Measurements from ENCODE around the gene DNER. TPM values are rescaled to one million over a fixed set of nuclear protein-coding genes. Genes with fewer than 3 reads are reported as not detected.

DNER gene
- total RNA-seq, 4 donors from 2014 or later = 0.41 to 2.6 (median 1.2) TPM

GRCh38 chr2:229654437-229654836 is 59.9 kb downstream of the DNER start:
- in situ Hi-C loops (cut with MboI; ENCODE audit: low sequenced_read_pairs in 4 of 4) (no loop called here), intact Hi-C loops (cut with DNase I; ENCODE audit: low total_unique reads) (no loop called here)
- ATAC-seq (no peak), DNase-seq (no peak)
- no peaks in the 10 kb centered on the region for H3K36me3 ChIP-seq
- TF ChIP-seq POLR2A (IDR thresholded peaks at IDR 0.05) (no peak), CTCF (IDR thresholded peaks at IDR 0.05 in 4 of 5, conservative IDR thresholded peaks at IDR 0.05 in 1 of 5) (no peak)
- H3K4me3 ChIP-seq = no peak overlapping the region
- H3K4me1 ChIP-seq = no peaks in the 10 kb centered on the region
- no peaks in the 10 kb centered on the region for H3K27me3 ChIP-seq
- no peak overlapping the region for H3K27ac ChIP-seq
- H3K9me3 ChIP-seq = no peaks in the 10 kb centered on the region

- no peaks in the 10 kb centered on the region for H3K9me3 ChIP-seq
- TF ChIP-seq POLR2A (IDR thresholded peaks at IDR 0.05) (no peak), CTCF (IDR thresholded peaks at IDR 0.05 in 4 of 5, conservative IDR thresholded peaks at IDR 0.05 in 1 of 5) (no peak)
- no peaks in the 10 kb centered on the region for H3K36me3 ChIP-seq
- DNase-seq = no peak
- no peak overlapping the region for H3K27ac ChIP-seq
- in situ Hi-C loops (cut with MboI; ENCODE audit: low sequenced_read_pairs in 4 of 4) = no loop called here
- no peak overlapping the region for H3K4me3 ChIP-seq
- no peak for ATAC-seq
- no peaks in the 10 kb centered on the region for H3K27me3 ChIP-seq
- intact Hi-C loops (cut with DNase I; ENCODE audit: low total_unique reads) = no loop called here
- H3K4me1 ChIP-seq = no peaks in the 10 kb centered on the region
Observed at GRCh38 chr2:229653531-229653930, 60.8 kb downstream of the DNER start.

- no peak for DNase-seq
- in situ Hi-C loops (cut with MboI; ENCODE audit: low sequenced_read_pairs in 4 of 4) = no loop called here
- Histone ChIP-seq H3K27me3 (no peaks in the 10 kb centered on the region), H3K9me3 (no peaks in the 10 kb centered on the region), H3K4me1 (no peaks in the 10 kb centered on the region), H3K36me3 (no peaks in the 10 kb centered on the region), H3K27ac (no peak overlapping the region), H3K4me3 (no peak overlapping the region)
- TF ChIP-seq CTCF (IDR thresholded peaks at IDR 0.05 in 4 of 5, conservative IDR thresholded peaks at IDR 0.05 in 1 of 5) = no peak
- no peak for TF ChIP-seq POLR2A (IDR thresholded peaks at IDR 0.05)
- ATAC-seq = no peak
- intact Hi-C loops (cut with DNase I; ENCODE audit: low total_unique reads) = no loop called here
Observed at GRCh38 chr2:229652796-229653195, 61.6 kb downstream of the DNER start.

GRCh38 chr2:229650901-229651300 is 63.5 kb downstream of the DNER start:
- TF ChIP-seq POLR2A (IDR thresholded peaks at IDR 0.05) = no peak
- TF ChIP-seq CTCF (IDR thresholded peaks at IDR 0.05 in 4 of 5, conservative IDR thresholded peaks at IDR 0.05 in 1 of 5) = no peak
- Histone ChIP-seq H3K27ac (no peak overlapping the region), H3K27me3 (no peaks in the 10 kb centered on the region), H3K4me3 (no peak overlapping the region), H3K36me3 (no peaks in the 10 kb centered on the region), H3K4me1 (no peaks in the 10 kb centered on the region), H3K9me3 (no peaks in the 10 kb centered on the region)
- in situ Hi-C loops (cut with MboI; ENCODE audit: low sequenced_read_pairs in 4 of 4) = no loop called here
- intact Hi-C loops (cut with DNase I; ENCODE audit: low total_unique reads) = no loop called here
- DNase-seq = no peak
- ATAC-seq = no peak

GRCh38 chr2:229650059-229650458 is 64.3 kb downstream of the DNER start:
- intact Hi-C loops (cut with DNase I; ENCODE audit: low total_unique reads) = no loop called here
- no peak for ATAC-seq
- in situ Hi-C loops (cut with MboI; ENCODE audit: low sequenced_read_pairs in 4 of 4) = no loop called here

More at GRCh38 chr2:229650059-229650458, 64.3 kb downstream of the DNER start:
- Histone ChIP-seq H3K36me3 (no peaks in the 10 kb centered on the region), H3K9me3 (no peaks in the 10 kb centered on the region), H3K27ac (no peak overlapping the region), H3K27me3 (no peaks in the 10 kb centered on the region), H3K4me1 (no peaks in the 10 kb centered on the region), H3K4me3 (no peak overlapping the region)
- DNase-seq = no peak
- TF ChIP-seq CTCF (IDR thresholded peaks at IDR 0.05 in 4 of 5, conservative IDR thresholded peaks at IDR 0.05 in 1 of 5) (no peak), POLR2A (IDR thresholded peaks at IDR 0.05) (no peak)

Data from gastrocnemius medialis (tissue), 4 donors.